HepG2 (cell line): ENCODE data around the gene MST1. TPM values are rescaled to one million over a fixed set of nuclear protein-coding genes. Genes with fewer than 3 reads are reported as not detected.

Experiments
- ATM ChIP-seq: fragments of 450-650 bp; IDR thresholded peaks from 2 replicates; pipeline ENCODE4 v1.7.1; 2017; ENCODE audit warnings: mild to moderate bottlenecking, borderline replicate concordance
- ATRX ChIP-seq: sonication (generic); formaldehyde crosslinking; IDR thresholded peaks from 2 replicates; pipeline ENCODE4 v1.4.0; 2020; ENCODE audit warnings: missing genetic modification reagents, borderline replicate concordance
- CEBPB ChIP-seq: IDR thresholded peaks from 2 replicates; pipeline ENCODE4 v1.6.1; 2011; ENCODE audit warnings: low read depth, low read length, improper control_type of control experiment, borderline replicate concordance
- CENPBD1 ChIP-seq: sonication (generic); formaldehyde crosslinking; IDR thresholded peaks from 2 replicates; pipeline ENCODE4 v1.8.0; 2022; ENCODE audit warnings: missing genetic modification reagents, low read depth, mild to moderate bottlenecking, borderline replicate concordance
- CHCHD3 ChIP-seq: sonication (generic); formaldehyde crosslinking; IDR thresholded peaks from 2 replicates; pipeline ENCODE4 v1.8.0; 2022; ENCODE audit warnings: mild to moderate bottlenecking, missing genetic modification reagents, moderate library complexity
- DZIP1 ChIP-seq: sonication (generic); formaldehyde crosslinking; IDR thresholded peaks from 2 replicates; pipeline ENCODE4 v1.5.0; 2020; ENCODE audit warnings: mild to moderate bottlenecking, missing genetic modification reagents
- FOSL2 ChIP-seq: sonication (generic); formaldehyde crosslinking; IDR thresholded peaks from 2 replicates; pipeline ENCODE4 v1.4.0; 2020; ENCODE audit warnings: missing genetic modification reagents
- HNRNPUL1 ChIP-seq: fragments of 200-400 bp; formaldehyde crosslinking; IDR thresholded peaks from 2 replicates; pipeline ENCODE4 v1.6.1; 2017; ENCODE audit warnings: low read depth, mild to moderate bottlenecking, low read length, moderate library complexity
- IRF1 ChIP-seq: sonication (generic); formaldehyde crosslinking; IDR thresholded peaks from 2 replicates; pipeline ENCODE4 v1.4.0; 2020; ENCODE audit warnings: low read depth, mild to moderate bottlenecking, missing genetic modification reagents
- MYC ChIP-seq: sonication (generic); formaldehyde crosslinking; IDR thresholded peaks from 2 replicates; pipeline ENCODE4 v1.9.0; 2021; ENCODE audit warnings: missing genetic modification reagents, borderline replicate concordance
- PBX3 ChIP-seq: sonication (generic); formaldehyde crosslinking; IDR thresholded peaks from 2 replicates; pipeline ENCODE4 v1.8.1; 2023; ENCODE audit warnings: missing genetic modification reagents, inconsistent platforms, borderline replicate concordance
- PITX1 ChIP-seq: sonication (generic); formaldehyde crosslinking; IDR thresholded peaks from 2 replicates; pipeline ENCODE4 v1.5.1; 2020; ENCODE audit warnings: mild to moderate bottlenecking, missing genetic modification reagents
- PRPF4 ChIP-seq: fragments of 200-400 bp; formaldehyde crosslinking; IDR thresholded peaks from 2 replicates; pipeline ENCODE4 v1.6.1; 2016; ENCODE audit warnings: low read length, low read depth; ENCODE audit not compliant: poor library complexity, severe bottlenecking
- RBFOX2 ChIP-seq: fragments of 200-400 bp; formaldehyde crosslinking; IDR thresholded peaks from 2 replicates; pipeline ENCODE4 v1.6.1; 2017; ENCODE audit warnings: low read depth, mild to moderate bottlenecking, low read length
- THAP11 ChIP-seq: IDR thresholded peaks from 2 replicates; pipeline ENCODE4 v1.6.1; 2016; ENCODE audit warnings: missing biosample characterization, missing genetic modification reagents
- THRA ChIP-seq: sonication (generic); formaldehyde crosslinking; IDR thresholded peaks from 2 replicates; pipeline ENCODE4 v1.4.0; 2020; ENCODE audit warnings: missing genetic modification reagents, borderline replicate concordance
- ZHX1 ChIP-seq: sonication (generic); formaldehyde crosslinking; IDR thresholded peaks from 2 replicates; pipeline ENCODE4 v1.8.1; 2022; ENCODE audit warnings: low read depth, mild to moderate bottlenecking, missing genetic modification reagents
- ZNF274 ChIP-seq: sonication (generic); formaldehyde crosslinking; IDR thresholded peaks from 2 replicates; pipeline ENCODE4 v1.5.1; 2020; ENCODE audit warnings: mild to moderate bottlenecking, missing genetic modification reagents
- ZNF772 ChIP-seq: sonication (generic); formaldehyde crosslinking; IDR thresholded peaks from 2 replicates; pipeline ENCODE4 v1.5.0; 2020; ENCODE audit warnings: mild to moderate bottlenecking, missing genetic modification reagents
- polyA plus RNA-seq, 8 experiments: library from polyadenylated mRNA; depleted of rRNA in 3 of 8; stranded (reverse) in 7 of 8; unstranded in 1 of 8; fragments of >200 nt; fragmentation: Illumina TruSeq in 4 of 8; extraction: Trizol in 4 of 8; gene quantifications; 2 replicates each; pipeline versions ENCODE4 v1.2.1 to v1.2.3, GENCODE V29; 2011 to 2016; ENCODE audit warnings: low read depth in 4 of 8, missing spikeins in 1 of 8, mixed read lengths in 1 of 8; ENCODE audit not compliant: insufficient read depth in 1 of 8
- total RNA-seq, 5 experiments: library from RNA; depleted of rRNA; stranded (reverse); fragments of >200 nt; fragmentation: Illumina TruSeq; extraction: Trizol; gene quantifications; 2 replicates each; pipeline ENCODE4 v1.2.3, GENCODE V29; 2016; ENCODE audit warnings: low read depth in 1 of 5

The MST1 gene
- total and polyA plus RNA-seq, 2 of the 13 experiments (the other 11 are each of a cell fraction or from before 2014, with no cell fraction given) = 189 to 452 TPM

GRCh38 chr3:49689046-49689907 is at the start of gene MST1, which contains the start of gene RNF123 (continued):
- TF ChIP-seq HNRNPUL1 = peak; percentile 43; the same call in 1 of the 2 replicates
- TF ChIP-seq RBFOX2 = peak; percentile 94
- peak; percentile 93 for TF ChIP-seq THAP11 (CRISPR knock-in tag)
- TF ChIP-seq CHCHD3 (CRISPR knock-in tag) = no peak
- peak; percentile 82 for TF ChIP-seq MYC (CRISPR knock-in tag)
- no peak for TF ChIP-seq CEBPB
- TF ChIP-seq ZNF772 (CRISPR knock-in tag) = peak; percentile 67; the same call in 1 of the 2 replicates
- TF ChIP-seq IRF1 (CRISPR knock-in tag) = no peak
- TF ChIP-seq FOSL2 (CRISPR knock-in tag) = no peak; the same call in 1 of the 2 replicates
- TF ChIP-seq ZNF274 (CRISPR knock-in tag) = no peak; the same call in 1 of the 2 replicates
- TF ChIP-seq ATRX (CRISPR knock-in tag) = no peak
- TF ChIP-seq ZHX1 = no peak
- no peak for TF ChIP-seq THRA (CRISPR knock-in tag)
- no peak for TF ChIP-seq CENPBD1 (CRISPR knock-in tag)
- TF ChIP-seq DZIP1 = 0 out of 2 replicates have a peak, but pooled peaks have one; percentile 40
- no peak for TF ChIP-seq PBX3 (CRISPR knock-in tag)
- TF ChIP-seq PITX1 (CRISPR knock-in tag) = peak; percentile 71
- no peak for TF ChIP-seq ATM
- TF ChIP-seq PRPF4 = no peak
